Activated T-helper 17 cell treated with anti-CD3 and anti-CD28 coated beads, Interleukin-2, amount 50 U/mL, for 72 hours (primary cell): ENCODE data around the gene FKBP10. TPM values are rescaled to one million over a fixed set of nuclear protein-coding genes. Genes with fewer than 3 reads are reported as not detected.
A peak's percentile ranks its signal among the peaks of the same experiment; 100 is the strongest.

ENCODE experiments used
- ATAC-seq: fragments of 150-1000 bp; cut with Tn5 transposase; replicated peaks from 2 replicates; pipeline ENCODE4 v1.10.0; 2021; ENCODE audit warnings: mild to moderate bottlenecking, moderate library complexity
- H3K27ac Mint-ChIP-seq: one replicate; pipeline ENCODE4 v1.8.0; 2022; ENCODE audit warnings: mixed read lengths
- H3K27me3 Mint-ChIP-seq: one replicate; pipeline ENCODE4 v1.8.0; 2022; ENCODE audit warnings: mixed read lengths
- H3K36me3 Mint-ChIP-seq: one replicate; pipeline ENCODE4 v1.8.0; 2022; ENCODE audit warnings: low read depth, mild to moderate bottlenecking, mixed read lengths
- H3K4me1 Mint-ChIP-seq: one replicate; pipeline ENCODE4 v1.8.0; 2022; ENCODE audit warnings: mixed read lengths
- H3K4me3 Mint-ChIP-seq: one replicate; pipeline ENCODE4 v1.8.0; 2022; ENCODE audit warnings: mild to moderate bottlenecking, mixed read lengths
- H3K9me3 Mint-ChIP-seq: one replicate; pipeline ENCODE4 v1.8.0; 2022; ENCODE audit warnings: mixed read lengths
- total RNA-seq, 2 donors: library from RNA; stranded (reverse); gene quantifications; one replicate each; pipeline ENCODE4 v1.2.3, GENCODE V29; 2022

Gene FKBP10
- total RNA-seq, 2 donors from 2014 or later = 0.09 to 0.37 TPM

- Mint-ChIP-seq H3K4me3 (no peak overlapping the region), H3K36me3 (no peaks in the 10 kb centered on the region), H3K27ac (no peak overlapping the region), H3K9me3 (no peaks in the 10 kb centered on the region), H3K4me1 (no peaks in the 10 kb centered on the region), H3K27me3 (no peaks in the 10 kb centered on the region)
- ATAC-seq = no peak
These were observed 19.7 kb upstream of the FKBP10 start for GRCh38 chr17:41792845-41793783.

GRCh38 chr17:41793784-41794539 lies 18.8 kb upstream of the FKBP10 start:
- no peaks in the 10 kb centered on the region for H3K27me3 Mint-ChIP-seq
- no peak for ATAC-seq
- no peaks in the 10 kb centered on the region for H3K9me3 Mint-ChIP-seq
- no peaks in the 10 kb centered on the region for H3K4me1 Mint-ChIP-seq
- no peak overlapping the region for H3K4me3 Mint-ChIP-seq
- no peak overlapping the region for H3K27ac Mint-ChIP-seq
- no peaks in the 10 kb centered on the region for H3K36me3 Mint-ChIP-seq

- Mint-ChIP-seq H3K36me3 (no peaks in the 10 kb centered on the region), H3K27me3 (no peaks in the 10 kb centered on the region)
- no peak for ATAC-seq
These were observed 18.2 kb upstream of the FKBP10 start for GRCh38 chr17:41794540-41794975.

GRCh38 chr17:41796121-41796895 lies 16.5 kb upstream of the FKBP10 start:
- no peaks in the 10 kb centered on the region for H3K36me3 Mint-ChIP-seq
- H3K9me3 Mint-ChIP-seq = no peaks in the 10 kb centered on the region
- no peak overlapping the region for H3K27ac Mint-ChIP-seq
- no peak for ATAC-seq
- peaks cover under 1% of the 10 kb centered on the region for H3K4me1 Mint-ChIP-seq
- no peak overlapping the region for H3K4me3 Mint-ChIP-seq
- H3K27me3 Mint-ChIP-seq = no peaks in the 10 kb centered on the region

More at GRCh38 chr17:41794540-41794975, 18.2 kb upstream of the FKBP10 start:
- no peak overlapping the region for H3K27ac Mint-ChIP-seq
- H3K4me1 Mint-ChIP-seq = no peaks in the 10 kb centered on the region
- no peaks in the 10 kb centered on the region for H3K9me3 Mint-ChIP-seq
- H3K4me3 Mint-ChIP-seq = no peak overlapping the region

GRCh38 chr17:41797377-41797776 lies 15.4 kb upstream of the FKBP10 start:
- Mint-ChIP-seq H3K27ac (no peak overlapping the region), H3K27me3 (no peaks in the 10 kb centered on the region)

GRCh38 chr17:41799366-41799765 lies 13.4 kb upstream of the FKBP10 start:
- no peaks in the 10 kb centered on the region for H3K27me3 Mint-ChIP-seq

More at GRCh38 chr17:41797377-41797776, 15.4 kb upstream of the FKBP10 start:
- Mint-ChIP-seq H3K9me3 (no peaks in the 10 kb centered on the region), H3K36me3 (no peaks in the 10 kb centered on the region), H3K4me3 (no peak overlapping the region), H3K4me1 (peaks cover 6% of the 10 kb centered on the region)
- no peak for ATAC-seq

GRCh38 chr17:41800601-41801373 lies 12.0 kb upstream of the FKBP10 start:
- H3K4me3 Mint-ChIP-seq = no peak overlapping the region
- no peaks in the 10 kb centered on the region for H3K27me3 Mint-ChIP-seq
- peaks cover 6% of the 10 kb centered on the region for H3K4me1 Mint-ChIP-seq
- peak; percentile 11 for ATAC-seq
- H3K36me3 Mint-ChIP-seq = no peaks in the 10 kb centered on the region
- H3K27ac Mint-ChIP-seq = no peak overlapping the region
- no peaks in the 10 kb centered on the region for H3K9me3 Mint-ChIP-seq

More at GRCh38 chr17:41799366-41799765, 13.4 kb upstream of the FKBP10 start:
- Mint-ChIP-seq H3K36me3 (no peaks in the 10 kb centered on the region), H3K4me1 (peaks cover 6% of the 10 kb centered on the region), H3K9me3 (no peaks in the 10 kb centered on the region), H3K27ac (no peak overlapping the region), H3K4me3 (no peak overlapping the region)
- no peak for ATAC-seq

- Mint-ChIP-seq H3K27me3 (no peaks in the 10 kb centered on the region), H3K27ac (no peak overlapping the region)
These were observed 11.2 kb upstream of the FKBP10 start for GRCh38 chr17:41801374-41802271.

GRCh38 chr17:41803049-41804020 lies 9.5 kb upstream of the FKBP10 start:
- no peaks in the 10 kb centered on the region for H3K9me3 Mint-ChIP-seq
- peaks cover 6% of the 10 kb centered on the region for H3K4me1 Mint-ChIP-seq

More at GRCh38 chr17:41801374-41802271, 11.2 kb upstream of the FKBP10 start:
- Mint-ChIP-seq H3K4me3 (no peak overlapping the region), H3K36me3 (no peaks in the 10 kb centered on the region), H3K4me1 (peaks cover 6% of the 10 kb centered on the region), H3K9me3 (no peaks in the 10 kb centered on the region)
- ATAC-seq = peak; percentile 83

GRCh38 chr17:41806685-41807445 lies 5.9 kb upstream of the FKBP10 start:
- no peaks in the 10 kb centered on the region for H3K27me3 Mint-ChIP-seq
- H3K27ac Mint-ChIP-seq = no peak overlapping the region
- H3K9me3 Mint-ChIP-seq = no peaks in the 10 kb centered on the region
- H3K36me3 Mint-ChIP-seq = no peaks in the 10 kb centered on the region
- no peak overlapping the region for H3K4me3 Mint-ChIP-seq
- H3K4me1 Mint-ChIP-seq = peaks cover 6% of the 10 kb centered on the region
- no peak for ATAC-seq

More at GRCh38 chr17:41803049-41804020, 9.5 kb upstream of the FKBP10 start:
- Mint-ChIP-seq H3K36me3 (no peaks in the 10 kb centered on the region), H3K27me3 (no peaks in the 10 kb centered on the region), H3K4me3 (no peak overlapping the region), H3K27ac (no peak overlapping the region)
- no peak for ATAC-seq
